ENCODE data around the gene TECR. TPM values are rescaled to one million over a fixed set of nuclear protein-coding genes. Genes with fewer than 3 reads are reported as not detected.

TECR gene
- polyA plus RNA-seq, 3 donors: 59.8 to 79.6 (median 76.7) TPM

DNA sequence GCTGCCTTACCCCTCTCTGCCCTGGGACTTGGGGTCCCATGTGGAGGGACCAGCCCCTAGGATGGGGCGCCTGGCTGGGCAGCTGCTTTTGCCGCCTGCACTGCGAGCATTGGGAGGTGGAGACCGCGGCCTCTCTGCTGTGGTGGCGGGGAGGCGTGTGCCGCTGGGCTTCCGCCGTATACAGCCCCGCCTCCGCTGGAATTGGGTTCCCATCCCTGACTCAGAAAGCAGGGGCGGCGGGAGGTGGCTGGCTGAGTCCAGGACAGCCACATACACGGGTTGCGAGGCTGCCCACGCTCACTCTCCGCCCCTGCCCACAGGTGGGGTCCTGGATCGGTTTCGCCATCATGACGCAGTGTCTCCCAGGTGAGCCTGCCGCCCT, 35.9 kb downstream of the TECR start:
- Histone ChIP-seq H3K9me3 (replicated peaks in 1 of 2; ENCODE audit: control insufficient read depth in 1 of 2, insufficient read depth in 1 of 2, low read length in 2 of 2) (no peaks in the 10 kb centered on the region), H3K79me2 (ENCODE audit: insufficient read depth, low read length) (peaks cover 33% of the 10 kb centered on the region), H2AFZ (ENCODE audit: insufficient read depth, low read depth, low read length, poor library complexity, severe bottlenecking) (no peak overlapping the region), H3K4me1 (ENCODE audit: control insufficient read depth in 1 of 2, insufficient read depth in 2 of 2, low read length in 2 of 2) (no peaks in the 10 kb centered on the region), H3K27ac (ENCODE audit: low read depth in 1 of 2, low read length in 2 of 2) (no peak overlapping the region), H3K9ac (ENCODE audit: insufficient read depth, low read length, poor library complexity, severe bottlenecking) (no peak overlapping the region), H3K4me3 (replicated peaks in 1 of 3; ENCODE audit: low read depth in 2 of 3, low read length in 3 of 3) (no peak overlapping the region), H3K4me2 (replicated peaks; ENCODE audit: extremely low read depth, low read length, poor library complexity, severe bottlenecking) (no peak overlapping the region), H3K36me3 (replicated peaks in 1 of 2; ENCODE audit: control insufficient read depth in 1 of 2, insufficient read depth in 2 of 2, low read length in 2 of 2) (peaks cover 23 to 30% of the 10 kb centered on the region in 2 donors), H3K27me3 (ENCODE audit: control insufficient read depth in 2 of 2, insufficient read depth in 2 of 2, low read length in 2 of 2) (no peaks in the 10 kb centered on the region), H4K20me1 (ENCODE audit: insufficient read depth, low read length) (peaks cover 31% of the 10 kb centered on the region)
- no peaks in the 10 kb centered on the region for H3K27me3 Mint-ChIP-seq (ENCODE audit: low read depth in 3 of 3)
- DNase-seq: no peak
- WGBS (ENCODE audit: insufficient coverage): 93% methylated on average over 21 of the region's 22 CpGs
- peaks cover 0 to 3% (median 0%) of the 10 kb centered on the region in 7 donors for H3K9me3 Mint-ChIP-seq
- no peak overlapping the region for H3K4me3 Mint-ChIP-seq
- TF ChIP-seq, protein P1, sequence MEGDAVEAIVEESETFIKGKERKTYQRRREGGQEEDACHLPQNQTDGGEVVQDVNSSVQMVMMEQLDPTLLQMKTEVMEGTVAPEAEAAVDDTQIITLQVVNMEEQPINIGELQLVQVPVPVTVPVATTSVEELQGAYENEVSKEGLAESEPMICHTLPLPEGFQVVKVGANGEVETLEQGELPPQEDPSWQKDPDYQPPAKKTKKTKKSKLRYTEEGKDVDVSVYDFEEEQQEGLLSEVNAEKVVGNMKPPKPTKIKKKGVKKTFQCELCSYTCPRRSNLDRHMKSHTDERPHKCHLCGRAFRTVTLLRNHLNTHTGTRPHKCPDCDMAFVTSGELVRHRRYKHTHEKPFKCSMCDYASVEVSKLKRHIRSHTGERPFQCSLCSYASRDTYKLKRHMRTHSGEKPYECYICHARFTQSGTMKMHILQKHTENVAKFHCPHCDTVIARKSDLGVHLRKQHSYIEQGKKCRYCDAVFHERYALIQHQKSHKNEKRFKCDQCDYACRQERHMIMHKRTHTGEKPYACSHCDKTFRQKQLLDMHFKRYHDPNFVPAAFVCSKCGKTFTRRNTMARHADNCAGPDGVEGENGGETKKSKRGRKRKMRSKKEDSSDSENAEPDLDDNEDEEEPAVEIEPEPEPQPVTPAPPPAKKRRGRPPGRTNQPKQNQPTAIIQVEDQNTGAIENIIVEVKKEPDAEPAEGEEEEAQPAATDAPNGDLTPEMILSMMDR (IDR thresholded peaks at IDR 0.05): no peak
- intact Hi-C loops (cut with micrococcal nuclease): no loop called here
- no peak overlapping the region for H3K27ac Mint-ChIP-seq
- H3K36me3 Mint-ChIP-seq: peaks cover 23 to 49% of the 10 kb centered on the region in 2 donors
- H3K4me1 Mint-ChIP-seq: peaks cover 11% of the 10 kb centered on the region

- peaks cover 23 to 30% of the 10 kb centered on the region in 2 donors for H3K36me3 ChIP-seq (replicated peaks in 1 of 2; ENCODE audit: control insufficient read depth in 1 of 2, insufficient read depth in 2 of 2, low read length in 2 of 2)
- peaks cover 18% of the 10 kb centered on the region for H3K4me1 Mint-ChIP-seq
- peaks cover 23 to 49% of the 10 kb centered on the region in 2 donors for H3K36me3 Mint-ChIP-seq
- H4K20me1 ChIP-seq (ENCODE audit: insufficient read depth, low read length): peaks cover 38% of the 10 kb centered on the region
- no peaks in the 10 kb centered on the region for H3K9me3 ChIP-seq (replicated peaks in 1 of 2; ENCODE audit: control insufficient read depth in 1 of 2, insufficient read depth in 1 of 2, low read length in 2 of 2)
- no peaks in the 10 kb centered on the region for H3K27me3 ChIP-seq (ENCODE audit: control insufficient read depth in 2 of 2, insufficient read depth in 2 of 2, low read length in 2 of 2)
- H3K27me3 Mint-ChIP-seq (ENCODE audit: low read depth in 3 of 3): no peaks in the 10 kb centered on the region
- H2AFZ ChIP-seq (ENCODE audit: insufficient read depth, low read depth, low read length, poor library complexity, severe bottlenecking): no peak overlapping the region
- H3K4me3 ChIP-seq (replicated peaks in 1 of 3; ENCODE audit: low read depth in 2 of 3, low read length in 3 of 3): no peak overlapping the region
- H3K27ac Mint-ChIP-seq: no peak overlapping the region
- 90% methylated on average over 13 of the region's 31 CpGs for WGBS (ENCODE audit: insufficient coverage)
- H3K4me2 ChIP-seq (replicated peaks; ENCODE audit: extremely low read depth, low read length, poor library complexity, severe bottlenecking): no peak overlapping the region
- H3K9ac ChIP-seq (ENCODE audit: insufficient read depth, low read length, poor library complexity, severe bottlenecking): no peak overlapping the region
- TF ChIP-seq, protein P1 (IDR thresholded peaks at IDR 0.05): no peak
- peaks cover 0 to 3% (median 0%) of the 10 kb centered on the region in 7 donors for H3K9me3 Mint-ChIP-seq
- intact Hi-C loops (cut with micrococcal nuclease): no loop called here
- DNase-seq: no peak
- H3K4me1 ChIP-seq (ENCODE audit: control insufficient read depth in 1 of 2, insufficient read depth in 2 of 2, low read length in 2 of 2): peaks cover 5 to 6% of the 10 kb centered on the region in 2 donors
- no peak overlapping the region for H3K4me3 Mint-ChIP-seq
- H3K27ac ChIP-seq (ENCODE audit: low read depth in 1 of 2, low read length in 2 of 2): no peak overlapping the region
- peaks cover 33% of the 10 kb centered on the region for H3K79me2 ChIP-seq (ENCODE audit: insufficient read depth, low read length)
Measured at GRCh38 chr19:14565765-14566711, 36.6 kb downstream of the TECR start.

Data from CD14-positive monocyte (primary cell).